ENCODE data around the gene SPACA7. TPM values are rescaled to one million over a fixed set of nuclear protein-coding genes. Genes with fewer than 3 reads are reported as not detected.

The SPACA7 gene
- total and polyA plus RNA-seq, 11 donors: not detected

- ATAC-seq: peak in 1 of 4 donors; percentile 27
Measured at GRCh38 chr13:112465251-112466131, 89.3 kb downstream of the SPACA7 start.

GRCh38 chr13:112466132-112467058, 90.2 kb downstream of the SPACA7 start:
- DNase-seq: peak in 1 of 5 donors; percentile 45
- ATAC-seq: no peak
- intact Hi-C loops (cut with DNase I): no loop called here

More at GRCh38 chr13:112465251-112466131, 89.3 kb downstream of the SPACA7 start:
- peaks cover 0 to 12% (median 0%) of the 10 kb centered on the region in 12 donors for H3K9me3 ChIP-seq
- H3K27me3 ChIP-seq: peaks cover 0 to 5% (median 0%) of the 10 kb centered on the region in 9 donors
- DNase-seq: peak in 1 of 5 donors; percentile 44
- intact Hi-C loops (cut with DNase I): no loop called here
- no peak overlapping the region for H3K4me3 ChIP-seq
- WGBS, 4 donors: 66 to 76% (median 73%) methylated on average over 31 to 35 of the region's 35 CpGs
- H3K4me1 ChIP-seq: no peaks in the 10 kb centered on the region
- no peak for TF ChIP-seq CTCF (IDR thresholded peaks at IDR 0.05)
- TF ChIP-seq POLR2A (IDR thresholded peaks at IDR 0.05): no peak
- H3K36me3 ChIP-seq: no peaks in the 10 kb centered on the region
- H3K27ac ChIP-seq: no peak overlapping the region

GRCh38 chr13:112467236-112467635, 91.1 kb downstream of the SPACA7 start:
- H3K36me3 ChIP-seq: no peaks in the 10 kb centered on the region
- peak in 1 of 5 donors; percentile 46 for DNase-seq
- H3K27ac ChIP-seq: no peak overlapping the region
- H3K27me3 ChIP-seq: peaks cover 0 to 5% (median 0%) of the 10 kb centered on the region in 9 donors
- H3K9me3 ChIP-seq: peaks cover 0 to 10% (median 0%) of the 10 kb centered on the region in 12 donors
- H3K4me3 ChIP-seq: no peak overlapping the region
- WGBS, 4 donors: 73 to 88% (median 81%) methylated on average over 10 to 19 of the region's 19 CpGs
- no peaks in the 10 kb centered on the region for H3K4me1 ChIP-seq
- intact Hi-C loops (cut with DNase I): no loop called here
- no peak for ATAC-seq
- TF ChIP-seq POLR2A (IDR thresholded peaks at IDR 0.05): no peak
- no peak for TF ChIP-seq CTCF (IDR thresholded peaks at IDR 0.05)

More at GRCh38 chr13:112466132-112467058, 90.2 kb downstream of the SPACA7 start:
- Histone ChIP-seq H3K36me3 (no peaks in the 10 kb centered on the region), H3K27me3 (peaks cover 0 to 5% (median 0%) of the 10 kb centered on the region in 9 donors), H3K9me3 (peaks cover 0 to 13% (median 0%) of the 10 kb centered on the region in 12 donors), H3K27ac (no peak overlapping the region), H3K4me3 (no peak overlapping the region), H3K4me1 (no peaks in the 10 kb centered on the region)
- TF ChIP-seq CTCF (IDR thresholded peaks at IDR 0.05) (no peak), POLR2A (IDR thresholded peaks at IDR 0.05) (no peak)
- WGBS, 4 donors: 81 to 85% (median 82%) methylated on average over 33 to 40 of the region's 40 CpGs
